Measurements from ENCODE around the gene THBS2. TPM values are rescaled to one million over a fixed set of nuclear protein-coding genes. Genes with fewer than 3 reads are reported as not detected.
"Not testable (repeated sequence)": the region's sequence is repeated elsewhere in the genome, so short reads cannot be mapped to it uniquely, and the experiment has no call there.

The THBS2 gene
- total RNA-seq, 1 experiment from 2014 or later, result not detected

GRCh38 chr6:169274781-169275180 is 21.1 kb upstream of the THBS2 start:
- intact Hi-C loops (cut with micrococcal nuclease), result no loop called here
- no peak for DNase-seq (ENCODE audit: unreplicated experiment)
- TF ChIP-seq, protein P1, sequence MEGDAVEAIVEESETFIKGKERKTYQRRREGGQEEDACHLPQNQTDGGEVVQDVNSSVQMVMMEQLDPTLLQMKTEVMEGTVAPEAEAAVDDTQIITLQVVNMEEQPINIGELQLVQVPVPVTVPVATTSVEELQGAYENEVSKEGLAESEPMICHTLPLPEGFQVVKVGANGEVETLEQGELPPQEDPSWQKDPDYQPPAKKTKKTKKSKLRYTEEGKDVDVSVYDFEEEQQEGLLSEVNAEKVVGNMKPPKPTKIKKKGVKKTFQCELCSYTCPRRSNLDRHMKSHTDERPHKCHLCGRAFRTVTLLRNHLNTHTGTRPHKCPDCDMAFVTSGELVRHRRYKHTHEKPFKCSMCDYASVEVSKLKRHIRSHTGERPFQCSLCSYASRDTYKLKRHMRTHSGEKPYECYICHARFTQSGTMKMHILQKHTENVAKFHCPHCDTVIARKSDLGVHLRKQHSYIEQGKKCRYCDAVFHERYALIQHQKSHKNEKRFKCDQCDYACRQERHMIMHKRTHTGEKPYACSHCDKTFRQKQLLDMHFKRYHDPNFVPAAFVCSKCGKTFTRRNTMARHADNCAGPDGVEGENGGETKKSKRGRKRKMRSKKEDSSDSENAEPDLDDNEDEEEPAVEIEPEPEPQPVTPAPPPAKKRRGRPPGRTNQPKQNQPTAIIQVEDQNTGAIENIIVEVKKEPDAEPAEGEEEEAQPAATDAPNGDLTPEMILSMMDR (IDR thresholded peaks at IDR 0.05; ENCODE audit: unreplicated experiment), result no peak
- H3K4me1 Mint-ChIP-seq (ENCODE audit: insufficient read depth, unreplicated experiment), result peaks cover 17% of the 10 kb centered on the region
- no TSS peak for BruUV-seq (replicated peaks)
- H3K36me3 Mint-ChIP-seq (ENCODE audit: insufficient read depth, unreplicated experiment), result peaks cover 6% of the 10 kb centered on the region
- POLR2A ChIA-PET, result interaction anchor here (0.6 kb wide), 1 partner anchor 26 kb away, joined by 3 read pairs; no protein-coding TSS in a partner anchor
- H3K9me3 Mint-ChIP-seq (ENCODE audit: unreplicated experiment), result no peaks in the 10 kb centered on the region
- no peaks in the 10 kb centered on the region for H3K27me3 Mint-ChIP-seq (ENCODE audit: insufficient read depth, unreplicated experiment)
- H3K27ac Mint-ChIP-seq (ENCODE audit: low read depth, unreplicated experiment), result no peak overlapping the region
- CTCF ChIA-PET, result interaction anchor here (0.6 to 0.7 kb wide), 2 partner anchors 89 to 180 kb away, joined by 3 to 4 read pairs; no protein-coding TSS in a partner anchor
- no peak overlapping the region for H3K4me3 Mint-ChIP-seq (ENCODE audit: unreplicated experiment)

DNA sequence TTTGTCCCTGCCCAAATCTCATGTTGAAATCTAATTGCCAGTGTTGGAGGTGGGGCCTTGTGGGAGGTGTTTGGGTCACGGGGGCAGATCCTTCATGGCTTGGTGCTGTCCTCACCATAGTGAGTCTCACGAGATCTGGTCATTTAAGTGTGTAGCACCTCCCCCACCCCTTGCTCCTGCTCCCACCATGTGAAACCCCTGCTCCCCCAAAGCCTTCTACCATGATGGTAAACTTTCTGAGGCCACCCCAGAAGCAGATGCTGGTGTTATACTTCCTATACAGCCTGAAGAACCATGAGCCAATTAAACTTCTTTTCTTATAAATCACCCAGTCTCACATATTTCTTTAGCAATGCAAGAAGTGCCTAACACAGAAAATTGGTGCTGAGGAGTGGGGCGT is 19.9 kb upstream of the THBS2 start:
- CTCF ChIA-PET, result no interaction called here
- Mint-ChIP-seq H3K36me3 (ENCODE audit: insufficient read depth, unreplicated experiment) (peaks cover 6% of the 10 kb centered on the region), H3K27me3 (ENCODE audit: insufficient read depth, unreplicated experiment) (no peaks in the 10 kb centered on the region), H3K9me3 (ENCODE audit: unreplicated experiment) (no peaks in the 10 kb centered on the region), H3K27ac (ENCODE audit: low read depth, unreplicated experiment) (no peak overlapping the region), H3K4me3 (ENCODE audit: unreplicated experiment) (no peak overlapping the region), H3K4me1 (ENCODE audit: insufficient read depth, unreplicated experiment) (peaks cover 24% of the 10 kb centered on the region)
- no peak for DNase-seq (ENCODE audit: unreplicated experiment)
- POLR2A ChIA-PET, result no interaction called here
- TF ChIP-seq, protein P1 (IDR thresholded peaks at IDR 0.05; ENCODE audit: unreplicated experiment), result no peak
- no TSS peak for BruUV-seq (replicated peaks)
- intact Hi-C loops (cut with micrococcal nuclease), result no loop called here

DNA sequence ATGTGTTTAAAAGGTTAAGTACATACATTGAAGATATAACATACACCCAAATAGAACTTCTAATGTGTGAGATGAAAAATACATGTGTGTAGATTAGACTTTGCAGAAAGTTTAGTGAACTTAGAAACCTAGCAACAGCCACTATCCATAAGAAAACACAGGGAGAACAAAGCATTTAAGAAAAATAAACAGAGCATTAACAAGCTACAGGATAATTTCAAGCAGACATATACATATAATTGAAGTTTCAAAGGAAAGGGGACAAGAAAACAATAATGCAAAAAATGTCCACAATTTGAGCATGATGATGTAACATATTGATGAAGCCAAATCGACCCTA is 18.2 kb upstream of the THBS2 start:
- Mint-ChIP-seq H3K27ac (ENCODE audit: low read depth, unreplicated experiment) (no peak overlapping the region), H3K9me3 (ENCODE audit: unreplicated experiment) (no peaks in the 10 kb centered on the region), H3K36me3 (ENCODE audit: insufficient read depth, unreplicated experiment) (peaks cover 6% of the 10 kb centered on the region), H3K4me3 (ENCODE audit: unreplicated experiment) (no peak overlapping the region), H3K4me1 (ENCODE audit: insufficient read depth, unreplicated experiment) (peaks cover 24% of the 10 kb centered on the region), H3K27me3 (ENCODE audit: insufficient read depth, unreplicated experiment) (no peaks in the 10 kb centered on the region)
- TF ChIP-seq, protein P1 (IDR thresholded peaks at IDR 0.05; ENCODE audit: unreplicated experiment), result no peak
- intact Hi-C loops (cut with micrococcal nuclease), result no loop called here
- DNase-seq (ENCODE audit: unreplicated experiment), result no peak
- CTCF ChIA-PET, result interaction anchor here (0.7 to 0.8 kb wide), 2 partner anchors 55 to 89 kb away, joined by 3 read pairs; no protein-coding TSS in a partner anchor
- POLR2A ChIA-PET, result no interaction called here
- BruUV-seq (replicated peaks), result no TSS peak

GRCh38 chr6:169271158-169271876 is 17.7 kb upstream of the THBS2 start:
- ChIA-PET POLR2A (interaction anchor here (1.2 to 2.0 kb wide), 4 partner anchors 11 to 48 kb away, joined by 3 to 7 read pairs (median 5); no protein-coding TSS in a partner anchor), CTCF (interaction anchor here (0.8 kb wide), 1 partner anchor 55 kb away, joined by 3 read pairs; no protein-coding TSS in a partner anchor)
- Mint-ChIP-seq H3K4me3 (ENCODE audit: unreplicated experiment) (no peak overlapping the region), H3K27ac (ENCODE audit: low read depth, unreplicated experiment) (no peak overlapping the region), H3K36me3 (ENCODE audit: insufficient read depth, unreplicated experiment) (peaks cover 6% of the 10 kb centered on the region), H3K9me3 (ENCODE audit: unreplicated experiment) (no peaks in the 10 kb centered on the region), H3K4me1 (ENCODE audit: insufficient read depth, unreplicated experiment) (peaks cover 24% of the 10 kb centered on the region), H3K27me3 (ENCODE audit: insufficient read depth, unreplicated experiment) (no peaks in the 10 kb centered on the region)
- TF ChIP-seq, protein P1 (IDR thresholded peaks at IDR 0.05; ENCODE audit: unreplicated experiment), result no peak
- intact Hi-C loops (cut with micrococcal nuclease), result no loop called here
- no peak for DNase-seq (ENCODE audit: unreplicated experiment)
- no TSS peak for BruUV-seq (replicated peaks)

DNA sequence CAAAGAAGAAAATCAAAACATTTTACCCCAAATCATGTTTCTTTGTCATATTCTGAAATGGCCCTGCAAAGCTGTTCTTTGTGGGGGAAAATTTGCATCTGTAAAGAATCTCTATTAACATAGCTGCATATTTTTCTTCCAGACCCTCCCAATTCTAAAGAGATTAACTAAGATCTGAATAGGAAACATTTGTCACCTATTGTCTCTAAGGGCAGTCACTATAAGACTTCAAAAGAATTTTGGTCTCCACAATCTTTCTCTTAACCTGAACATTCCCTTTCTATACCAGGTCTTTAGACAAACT is 16.4 kb upstream of the THBS2 start:
- peak overlapping the region; percentile 29 for H3K27ac Mint-ChIP-seq (ENCODE audit: low read depth, unreplicated experiment)
- POLR2A ChIA-PET, result interaction anchor here (1.0 to 2.0 kb wide), 5 partner anchors 12 to 46 kb away, joined by 3 to 7 read pairs (median 4); no protein-coding TSS in a partner anchor
- DNase-seq (ENCODE audit: unreplicated experiment); BruUV-seq (replicated peaks); H3K27me3 Mint-ChIP-seq (ENCODE audit: insufficient read depth, unreplicated experiment); H3K4me3 Mint-ChIP-seq (ENCODE audit: unreplicated experiment); H3K9me3 Mint-ChIP-seq (ENCODE audit: unreplicated experiment); intact Hi-C loops (cut with micrococcal nuclease); H3K36me3 Mint-ChIP-seq (ENCODE audit: insufficient read depth, unreplicated experiment): not testable (repeated sequence)
- CTCF ChIA-PET, result interaction anchor here (0.7 kb wide), 1 partner anchor 75 kb away, joined by 3 read pairs; no protein-coding TSS in a partner anchor
- peaks cover 24% of the 10 kb centered on the region for H3K4me1 Mint-ChIP-seq (ENCODE audit: insufficient read depth, unreplicated experiment)
